Measurements from ENCODE around the gene TMEM132E. TPM values are rescaled to one million over a fixed set of nuclear protein-coding genes. Genes with fewer than 3 reads are reported as not detected.
A peak's percentile ranks its signal among the peaks of the same experiment; 100 is the strongest.

Gene TMEM132E
- total and polyA plus RNA-seq, 2 experiments from 2014 or later: 0.16 to 0.45 TPM

GRCh38 chr17:34635876-34636275, 56.5 kb downstream of the TMEM132E start (continued):
- TF ChIP-seq ZNF462 (CRISPR knock-in tag; IDR thresholded peaks at IDR 0.05): no peak

GRCh38 chr17:34637041-34637547, 57.7 kb downstream of the TMEM132E start:
- peak; percentile 12 for ATAC-seq
- Mint-ChIP-seq H3K9me3 (no peaks in the 10 kb centered on the region; the same call in 1 of the 3 replicates), H3K36me3 (ENCODE audit: low read depth) (no peaks in the 10 kb centered on the region)

More at GRCh38 chr17:34637041-34637547, 57.7 kb downstream of the TMEM132E start:
- H3K4me1 ChIP-seq (ENCODE audit: insufficient read depth): no peaks in the 10 kb centered on the region; the same call in 1 of the 2 replicates
- H3K4me2 ChIP-seq: no peak overlapping the region
- peaks cover 20% of the 10 kb centered on the region for H3K27me3 Mint-ChIP-seq (ENCODE audit: insufficient read depth, low read depth, poor library complexity)
- no peaks in the 10 kb centered on the region for H3K27me3 ChIP-seq (ENCODE audit: insufficient read depth)
- no peaks in the 10 kb centered on the region for H3K36me3 ChIP-seq (ENCODE audit: insufficient read depth)
- H3K4me3 ChIP-seq: no peak overlapping the region
- H3K79me2 ChIP-seq (replicated peaks; ENCODE audit: insufficient read depth): no peaks in the 10 kb centered on the region
- H4K20me1 ChIP-seq (replicated peaks; ENCODE audit: insufficient read depth): no peaks in the 10 kb centered on the region
- no peak overlapping the region for H2AFZ ChIP-seq
- H3F3A ChIP-seq (replicated peaks; ENCODE audit: low read depth): no peaks in the 10 kb centered on the region
- DNase-seq (ENCODE audit: low spot score): no peak
- no peak overlapping the region for H3K4me3 Mint-ChIP-seq
- TF ChIP-seq REST (IDR thresholded peaks at IDR 0.05; ENCODE audit: unreplicated experiment) (no peak), CTCF (conservative IDR thresholded peaks at IDR 0.05; ENCODE audit: low read depth in 2 of 2) (peak in 1 of 2 experiments; percentile 13; a peak in 1 of 4 replicates)
- H3K27ac Mint-ChIP-seq: no peak overlapping the region
- H3K27ac ChIP-seq (ENCODE audit: low read depth): no peak overlapping the region
- no peaks in the 10 kb centered on the region for H3K9me2 ChIP-seq (ENCODE audit: insufficient read depth)
- peaks cover 11% of the 10 kb centered on the region for H3K4me1 Mint-ChIP-seq
